B cell (primary cell): ENCODE measurements around the gene NUPR1. TPM values are rescaled to one million over a fixed set of nuclear protein-coding genes. Genes with fewer than 3 reads are reported as not detected.

ENCODE experiments used
- ATAC-seq: fragments of 200-7000 bp; cut with Tn5 transposase; one replicate; pipeline ENCODE4 v1.10.0; 2021; ENCODE audit warnings: low read depth, mild to moderate bottlenecking, moderate number of reproducible peaks, moderate library complexity
- CTCF ChIA-PET: fragments of 350-600 bp; sonication (Branson Sonifier 250); formaldehyde crosslinking; loops from one replicate; lab custom pipeline; 2021; ENCODE audit warnings: antibody characterized with exemption, inconsistent platforms; lab: Charles Lee
- POLR2A ChIA-PET: fragments of 350-600 bp; sonication (Branson Sonifier 250); formaldehyde crosslinking; loops from one replicate; lab custom pipeline; 2021; ENCODE audit warnings: antibody characterized with exemption; lab: Charles Lee
- DNase-seq: peaks from one replicate; pipeline ENCODE4 v3.0.0; 2013
- H2AFZ ChIP-seq: 2 replicates; pipeline ENCODE4 v1.6.1; 2012; ENCODE audit warnings: mild to moderate bottlenecking, low read depth, low read length; ENCODE audit not compliant: insufficient read depth, poor library complexity, severe bottlenecking
- H3K27ac ChIP-seq, 2 donors: 1 replicate in 1 of 2; 2 replicates in 1 of 2; pipeline ENCODE4 v1.5.1; 2012 to 2013; ENCODE audit warnings: low read length in 2 of 2, mild to moderate bottlenecking in 2 of 2, moderate library complexity in 1 of 2
- H3K27me3 ChIP-seq, 4 experiments: fragments of 200-600 bp in 1 of 4; sonication (generic) in 1 of 4; replicated peaks in 1 of 4; 1 replicate in 2 of 4; 2 replicates in 2 of 4; pipeline versions ENCODE4 v1.6.1 to v1.7.0; 2013 to 2016; ENCODE audit warnings: low read length in 3 of 4, mild to moderate bottlenecking in 2 of 4, mixed read lengths in 1 of 4, moderate library complexity in 1 of 4; ENCODE audit not compliant: insufficient read depth in 4 of 4, control insufficient read depth in 3 of 4; ENCODE audit errors: control extremely low read depth in 1 of 4
- H3K36me3 ChIP-seq, 2 experiments: replicated peaks in 1 of 2; 1 replicate in 1 of 2; 2 replicates in 1 of 2; pipeline versions ENCODE4 v1.6.1 to v1.7.1; 2013; ENCODE audit warnings: low read length in 1 of 2; ENCODE audit not compliant: insufficient read depth in 2 of 2, control insufficient read depth in 1 of 2; ENCODE audit errors: control extremely low read depth in 1 of 2, extremely low read depth in 1 of 2
- H3K4me1 ChIP-seq, 2 donors: fragments of 200-600 bp in 1 of 2; sonication (generic) in 1 of 2; 1 replicate in 1 of 2; 2 replicates in 1 of 2; pipeline versions ENCODE4 v1.5.1 to v1.6.1; 2013 to 2017; ENCODE audit warnings: low read length in 2 of 2; ENCODE audit not compliant: control insufficient read depth in 2 of 2, insufficient read depth in 2 of 2
- H3K4me2 ChIP-seq: replicated peaks from 2 replicates; pipeline ENCODE3; 2012; ENCODE audit warnings: mild to moderate bottlenecking, low read depth, low read length; ENCODE audit not compliant: poor library complexity, severe bottlenecking
- H3K4me3 ChIP-seq, 5 experiments: fragments of 200-600 bp in 1 of 5; sonication (generic) in 1 of 5; 1 replicate in 3 of 5; 2 replicates in 2 of 5; pipeline versions ENCODE4 v1.5.1 to v1.7.0; 2011 to 2016; ENCODE audit warnings: low read length in 4 of 5, mild to moderate bottlenecking in 4 of 5, low read depth in 2 of 5, control low read depth in 1 of 5, moderate library complexity in 1 of 5; ENCODE audit not compliant: insufficient read depth in 1 of 5; ENCODE audit errors: control extremely low read depth in 1 of 5, extremely low read depth in 1 of 5
- H3K79me2 ChIP-seq: fragments of 200-600 bp; sonication (generic); one replicate; pipeline ENCODE4 v1.6.0; 2016; ENCODE audit warnings: low read length; ENCODE audit not compliant: control insufficient read depth, insufficient read depth
- H3K9ac ChIP-seq: fragments of 200-600 bp; sonication (generic); 2 replicates; pipeline ENCODE4 v1.6.1; 2017; ENCODE audit warnings: mild to moderate bottlenecking, low read length, moderate library complexity
- H3K9me3 ChIP-seq, 3 donors: one replicate each; pipeline versions ENCODE4 v1.6.1 to v1.7.1; 2013; ENCODE audit warnings: low read length in 2 of 3; ENCODE audit not compliant: control insufficient read depth in 2 of 3, insufficient read depth in 1 of 3; ENCODE audit errors: control extremely low read depth in 1 of 3
- H4K20me1 ChIP-seq: 2 replicates; pipeline ENCODE4 v1.6.0; 2012; ENCODE audit warnings: mild to moderate bottlenecking, low read length; ENCODE audit not compliant: insufficient read depth, control insufficient read depth, poor library complexity, severe bottlenecking
- H3K27ac Mint-ChIP-seq: one replicate; pipeline ENCODE4 v1.8.0; 2021; ENCODE audit warnings: mixed read lengths
- H3K27me3 Mint-ChIP-seq: one replicate; pipeline ENCODE4 v1.8.0; 2021; ENCODE audit warnings: mixed read lengths
- H3K4me1 Mint-ChIP-seq: one replicate; pipeline ENCODE4 v1.8.0; 2021; ENCODE audit warnings: mixed read lengths
- H3K4me3 Mint-ChIP-seq: one replicate; pipeline ENCODE4 v1.8.0; 2021; ENCODE audit warnings: mixed read lengths
- H3K9me3 Mint-ChIP-seq: one replicate; pipeline ENCODE4 v1.8.0; 2022; ENCODE audit warnings: mixed read lengths; ENCODE audit not compliant: insufficient read depth
- CTCF ChIP-seq: fragments of 200-600 bp; IDR thresholded peaks from one replicate; pipeline ENCODE4 v1.8.0; 2022; ENCODE audit warnings: antibody characterized with exemption, mild to moderate bottlenecking
- EZH2 ChIP-seq: IDR thresholded peaks from 2 replicates; pipeline ENCODE4 v1.6.1; 2012; ENCODE audit warnings: borderline replicate concordance, low read depth, mild to moderate bottlenecking, moderate library complexity, low read length; ENCODE audit not compliant: insufficient read depth, poor library complexity, severe bottlenecking
- WGBS: methylation state at CpG from one replicate; pipeline ENCODE4 v1.1.5; 2013; ENCODE audit warnings: missing lambda C conversion rate; ENCODE audit not compliant: insufficient coverage; 5-methylcytosine and 5-hydroxymethylcytosine counted together
- intact Hi-C: fragments of 100-400 bp; cut with micrococcal nuclease; formaldehyde crosslinking; loops from one replicate; pipeline ENCODE4 v1.10.0; 2022
- polyA plus RNA-seq: library from polyadenylated mRNA; depleted of rRNA; stranded (reverse); fragments of >200 nt; gene quantifications from 2 replicates; pipeline ENCODE4 v1.2.3, GENCODE V29; 2012
- total RNA-seq, 2 donors: library from RNA; stranded (reverse); fragments of 120-200 nt in 1 of 2; gene quantifications; 1 replicate in 1 of 2; 2 replicates in 1 of 2; pipeline versions ENCODE4 v1.2.3 to v1.2.4, GENCODE V29; 2013 to 2022

NUPR1 gene
- total and polyA plus RNA-seq, 2 donors (not counting 1 experiment from before 2014, with no cell fraction given): not detected

GRCh38 chr16:28573738-28574718, 35.3 kb upstream of the NUPR1 start:
- DNase-seq (no peak), ATAC-seq (no peak)
- Histone ChIP-seq H2AFZ (no peak overlapping the region), H3K4me1 (no peaks in the 10 kb centered on the region), H3K4me3 (no peak overlapping the region), H3K27ac (peak overlapping the region in 1 of 2 donors; percentile 9), H3K4me2 (no peak overlapping the region), H4K20me1 (peaks cover 50% of the 10 kb centered on the region), H3K79me2 (peaks cover 58% of the 10 kb centered on the region), H3K27me3 (no peaks in the 10 kb centered on the region), H3K9me3 (no peaks in the 10 kb centered on the region), H3K36me3 (peaks cover 0 to 3% of the 10 kb centered on the region in 2 experiments), H3K9ac (no peak overlapping the region)
- ChIA-PET POLR2A (no interaction called here), CTCF (no interaction called here)
- intact Hi-C loops: no loop called here
- WGBS: 73% methylated on average over 14 of the region's 17 CpGs
- H3K4me1 Mint-ChIP-seq: peaks cover 3% of the 10 kb centered on the region
- no peaks in the 10 kb centered on the region for H3K9me3 Mint-ChIP-seq
- no peak overlapping the region for H3K4me3 Mint-ChIP-seq
- TF ChIP-seq EZH2: no peak
- no peaks in the 10 kb centered on the region for H3K27me3 Mint-ChIP-seq
- H3K27ac Mint-ChIP-seq: peak overlapping the region; percentile 34

- H3K27me3 Mint-ChIP-seq: no peaks in the 10 kb centered on the region
- intact Hi-C loops: no loop called here
- ChIA-PET POLR2A (no interaction called here), CTCF (interaction anchor here (0.6 kb wide), 1 partner anchor 317 kb away, joined by 3 read pairs; no protein-coding TSS in a partner anchor)
- H3K27ac Mint-ChIP-seq: no peak overlapping the region
- Histone ChIP-seq H3K9ac (no peak overlapping the region), H3K36me3 (peaks cover 0 to 3% of the 10 kb centered on the region in 2 experiments), H3K4me3 (no peak overlapping the region), H4K20me1 (peaks cover 54% of the 10 kb centered on the region), H3K4me2 (no peak overlapping the region), H2AFZ (no peak overlapping the region), H3K27ac (peak overlapping the region in 1 of 2 donors; percentile 9), H3K4me1 (no peaks in the 10 kb centered on the region), H3K79me2 (peaks cover 67% of the 10 kb centered on the region), H3K27me3 (no peaks in the 10 kb centered on the region), H3K9me3 (no peaks in the 10 kb centered on the region)
- DNase-seq: no peak
- 77% methylated on average over 15 of the region's 15 CpGs for WGBS
- no peaks in the 10 kb centered on the region for H3K9me3 Mint-ChIP-seq
- no peak for ATAC-seq
- no peak for TF ChIP-seq EZH2
- TF ChIP-seq CTCF: no peak
- H3K4me1 Mint-ChIP-seq: peaks cover 3% of the 10 kb centered on the region
- no peak overlapping the region for H3K4me3 Mint-ChIP-seq
Observed at GRCh38 chr16:28572696-28573510, 34.1 kb upstream of the NUPR1 start.
